Left ventricle myocardium inferior (tissue), 1 donor: Measurements from ENCODE around the gene GANC. TPM values are rescaled to one million over a fixed set of nuclear protein-coding genes. Genes with fewer than 3 reads are reported as not detected.

Experiments
- DNase-seq: peaks from one replicate; pipeline ENCODE4 v3.0.0-alpha.2; 2020
- H3K27ac ChIP-seq: fragments of 200-600 bp; replicated peaks from 2 replicates; pipeline ENCODE4 v1.8.0; 2021
- H3K27me3 ChIP-seq: fragments of 200-600 bp; 2 replicates; pipeline ENCODE4 v1.8.0; 2021; ENCODE audit warnings: low read depth
- H3K36me3 ChIP-seq: fragments of 200-600 bp; 2 replicates; pipeline ENCODE4 v1.8.0; 2021
- H3K4me1 ChIP-seq: fragments of 200-600 bp; 2 replicates; pipeline ENCODE4 v1.8.0; 2021
- H3K4me3 ChIP-seq: fragments of 200-600 bp; 2 replicates; pipeline ENCODE4 v1.8.0; 2021; ENCODE audit warnings: mild to moderate bottlenecking, moderate library complexity
- H3K9me3 ChIP-seq: fragments of 200-600 bp; replicated peaks from 2 replicates; pipeline ENCODE4 v1.8.0; 2021
- intact Hi-C: fragments of 100-400 bp; cut with micrococcal nuclease; formaldehyde crosslinking; loops from one replicate; pipeline ENCODE4 v1.11.0; 2022
- total RNA-seq: library from RNA; stranded (reverse); fragmentation: NEBNext Ultra II Directional; extraction: Animal tissue kit (Norgen Biotek cat#: 25700); gene quantifications from one replicate; pipeline ENCODE4 v1.2.1, GENCODE V29; 2021
- TF ChIP-seq, protein P1 (sequence below): fragments of 200-600 bp; IDR thresholded peaks from 2 replicates; pipeline ENCODE4 v1.8.0; 2021; ENCODE audit warnings: antibody characterized with exemption, mild to moderate bottlenecking, borderline replicate concordance
- donor health status: DM: no; HTN: yes; CAD: no; lungs with severe emphysema.

The GANC gene
- total RNA-seq, 1 donor from 2014 or later, result 14.5 TPM

DNA sequence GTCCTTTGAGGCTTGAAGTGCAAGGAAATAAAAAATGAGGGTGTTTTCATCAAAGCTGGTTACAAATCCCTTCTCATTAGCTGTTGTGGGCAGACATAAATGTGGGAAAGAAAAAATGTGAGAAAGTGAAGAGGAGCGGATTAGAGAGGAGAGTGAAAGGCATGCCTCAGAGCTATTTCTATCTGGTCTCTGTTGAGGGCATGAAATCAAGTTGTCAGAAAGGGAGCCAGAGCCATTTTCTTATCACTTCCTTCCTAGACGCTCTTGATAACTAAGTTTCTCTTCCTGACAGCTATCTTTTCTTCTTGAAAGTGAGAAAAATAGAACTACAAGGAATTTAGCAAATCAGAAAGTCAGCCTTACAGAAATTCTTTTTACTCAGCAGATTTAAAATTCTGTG lies 65.5 kb downstream of the GANC start:
- peaks cover 51% of the 10 kb centered on the region for H3K36me3 ChIP-seq
- TF ChIP-seq, protein P1, sequence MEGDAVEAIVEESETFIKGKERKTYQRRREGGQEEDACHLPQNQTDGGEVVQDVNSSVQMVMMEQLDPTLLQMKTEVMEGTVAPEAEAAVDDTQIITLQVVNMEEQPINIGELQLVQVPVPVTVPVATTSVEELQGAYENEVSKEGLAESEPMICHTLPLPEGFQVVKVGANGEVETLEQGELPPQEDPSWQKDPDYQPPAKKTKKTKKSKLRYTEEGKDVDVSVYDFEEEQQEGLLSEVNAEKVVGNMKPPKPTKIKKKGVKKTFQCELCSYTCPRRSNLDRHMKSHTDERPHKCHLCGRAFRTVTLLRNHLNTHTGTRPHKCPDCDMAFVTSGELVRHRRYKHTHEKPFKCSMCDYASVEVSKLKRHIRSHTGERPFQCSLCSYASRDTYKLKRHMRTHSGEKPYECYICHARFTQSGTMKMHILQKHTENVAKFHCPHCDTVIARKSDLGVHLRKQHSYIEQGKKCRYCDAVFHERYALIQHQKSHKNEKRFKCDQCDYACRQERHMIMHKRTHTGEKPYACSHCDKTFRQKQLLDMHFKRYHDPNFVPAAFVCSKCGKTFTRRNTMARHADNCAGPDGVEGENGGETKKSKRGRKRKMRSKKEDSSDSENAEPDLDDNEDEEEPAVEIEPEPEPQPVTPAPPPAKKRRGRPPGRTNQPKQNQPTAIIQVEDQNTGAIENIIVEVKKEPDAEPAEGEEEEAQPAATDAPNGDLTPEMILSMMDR, result no peak

DNA sequence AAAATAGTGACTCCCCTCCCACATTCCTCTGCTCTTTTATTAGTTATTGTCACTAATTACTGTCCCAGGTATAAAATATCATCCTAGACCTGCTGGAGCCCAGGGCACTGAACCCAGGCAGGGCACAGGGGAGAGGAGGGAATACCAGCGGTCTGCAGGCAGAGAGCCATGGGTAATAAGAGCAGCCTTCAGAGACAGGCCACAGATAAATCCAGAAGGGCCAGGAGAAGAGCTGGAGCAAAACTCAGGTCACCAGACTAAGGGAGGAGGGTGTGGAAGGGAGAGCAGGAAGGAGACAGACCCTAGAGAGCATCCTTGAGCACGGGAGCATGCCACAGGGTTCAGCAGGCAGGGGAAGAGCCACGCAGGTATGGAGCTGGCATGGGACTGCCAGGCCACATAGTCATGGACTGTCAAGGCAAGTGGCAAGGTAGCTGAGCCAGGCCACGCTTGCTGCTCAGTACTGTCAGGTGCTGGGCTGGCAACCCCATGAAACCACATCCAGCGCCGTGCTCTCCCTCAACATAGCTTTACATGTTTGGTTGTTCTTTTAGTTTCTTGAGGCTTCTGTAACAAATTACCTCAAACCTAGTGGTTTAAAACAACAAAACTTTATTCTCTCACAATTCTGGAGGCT lies 70.7 kb downstream of the GANC start:
- H3K36me3 ChIP-seq, result peaks cover 72% of the 10 kb centered on the region
- no peaks in the 10 kb centered on the region for H3K27me3 ChIP-seq
- peaks cover 2% of the 10 kb centered on the region for H3K4me1 ChIP-seq
- no peak for DNase-seq
- H3K9me3 ChIP-seq, result no peaks in the 10 kb centered on the region
- intact Hi-C loops, result no loop called here
- H3K4me3 ChIP-seq, result no peak overlapping the region
- TF ChIP-seq, protein P1, result no peak
- H3K27ac ChIP-seq, result no peak overlapping the region

More for the DNA sequence above, 65.5 kb downstream of the GANC start:
- Histone ChIP-seq H3K27ac (no peak overlapping the region), H3K4me3 (no peak overlapping the region), H3K4me1 (peaks cover 8% of the 10 kb centered on the region), H3K27me3 (no peaks in the 10 kb centered on the region), H3K9me3 (peaks cover 28% of the 10 kb centered on the region)
- intact Hi-C loops, result no loop called here
- no peak for DNase-seq

DNA sequence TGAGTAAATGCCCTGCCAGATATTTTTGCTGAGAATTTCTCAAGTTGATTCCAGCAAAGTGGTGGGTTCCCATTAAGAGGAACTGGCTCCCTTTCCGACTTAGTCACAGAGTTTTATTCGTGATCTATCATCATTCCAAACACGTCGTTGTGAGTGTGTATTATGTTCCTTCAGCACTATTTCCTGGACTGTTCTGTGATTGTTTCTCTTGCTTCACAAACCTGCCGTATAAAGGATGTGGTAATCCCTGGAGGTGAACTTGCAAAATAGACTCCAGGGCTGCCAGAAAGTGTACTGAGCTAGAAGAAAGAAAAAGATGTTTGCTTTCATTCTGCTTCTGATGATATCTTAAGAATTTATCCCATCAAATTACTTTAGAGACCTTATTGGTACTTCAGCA lies 71.8 kb downstream of the GANC start:
- Histone ChIP-seq H3K36me3 (peaks cover 78% of the 10 kb centered on the region), H3K4me3 (no peak overlapping the region)
- TF ChIP-seq, protein P1, result no peak

DNA sequence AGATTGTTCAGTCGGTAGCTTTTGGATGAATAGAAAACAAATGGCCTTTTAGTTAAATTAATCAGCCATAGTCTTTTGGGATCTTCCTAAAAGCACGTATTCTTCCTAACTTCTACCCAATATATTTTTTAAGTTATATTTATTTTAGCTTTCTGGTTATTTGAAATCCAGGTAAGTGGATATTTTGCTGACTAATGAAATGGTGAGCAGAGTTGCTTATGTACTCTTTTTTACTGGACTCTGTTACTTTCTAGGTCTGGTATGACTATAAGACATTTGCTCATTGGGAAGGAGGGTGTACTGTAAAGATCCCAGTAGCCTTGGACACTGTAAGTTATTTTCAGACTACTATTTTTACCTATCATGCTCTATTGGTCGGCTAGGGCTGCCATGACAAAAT lies 72.5 kb downstream of the GANC start:
- H3K4me1 ChIP-seq, result no peaks in the 10 kb centered on the region
- H3K4me3 ChIP-seq, result no peak overlapping the region
- H3K9me3 ChIP-seq, result no peaks in the 10 kb centered on the region
- H3K27me3 ChIP-seq, result no peaks in the 10 kb centered on the region
- TF ChIP-seq, protein P1, result no peak
- no peak for DNase-seq
- peaks cover 78% of the 10 kb centered on the region for H3K36me3 ChIP-seq
- H3K27ac ChIP-seq, result no peak overlapping the region
- intact Hi-C loops, result no loop called here

More for the DNA sequence above, 71.8 kb downstream of the GANC start:
- H3K4me1 ChIP-seq, result no peaks in the 10 kb centered on the region
- DNase-seq, result no peak
- no peaks in the 10 kb centered on the region for H3K27me3 ChIP-seq
- intact Hi-C loops, result no loop called here
- peak overlapping the region; percentile 14 for H3K27ac ChIP-seq
- H3K9me3 ChIP-seq, result no peaks in the 10 kb centered on the region

DNA sequence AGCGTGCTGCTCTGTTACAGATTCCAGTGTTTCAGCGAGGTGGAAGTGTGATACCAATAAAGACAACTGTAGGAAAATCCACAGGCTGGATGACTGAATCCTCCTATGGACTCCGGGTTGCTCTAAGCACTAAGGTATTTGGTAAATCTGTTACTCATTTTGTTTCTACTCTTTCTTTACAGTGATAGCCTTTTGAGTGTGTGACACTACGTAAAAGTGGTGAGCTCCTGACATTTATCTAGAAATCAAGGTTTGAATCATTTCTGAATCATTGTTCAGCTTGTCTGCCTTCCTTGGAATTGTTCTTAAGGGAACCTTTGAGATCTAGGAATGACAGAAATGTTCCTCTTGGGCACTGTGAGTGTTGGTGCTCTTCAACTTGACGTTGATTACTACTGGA lies 75.1 kb downstream of the GANC start:
- peaks cover 88% of the 10 kb centered on the region for H3K36me3 ChIP-seq
- TF ChIP-seq, protein P1, result no peak
- H3K9me3 ChIP-seq, result no peaks in the 10 kb centered on the region
- DNase-seq, result no peak
- no peak overlapping the region for H3K4me3 ChIP-seq
- no peaks in the 10 kb centered on the region for H3K27me3 ChIP-seq
- no peak overlapping the region for H3K27ac ChIP-seq
- no peaks in the 10 kb centered on the region for H3K4me1 ChIP-seq
- intact Hi-C loops, result no loop called here
